GM19467 (cell line): ENCODE measurements around the gene ISLR2.

Experiments used
- ATAC-seq: cut with Tn5 transposase; IDR thresholded peaks from one replicate; pipeline ENCODE4 v1.9.1; 2021; ENCODE audit warnings: mild to moderate bottlenecking, moderate library complexity; ENCODE audit not compliant: unreplicated experiment

ISLR2 gene

DNA sequence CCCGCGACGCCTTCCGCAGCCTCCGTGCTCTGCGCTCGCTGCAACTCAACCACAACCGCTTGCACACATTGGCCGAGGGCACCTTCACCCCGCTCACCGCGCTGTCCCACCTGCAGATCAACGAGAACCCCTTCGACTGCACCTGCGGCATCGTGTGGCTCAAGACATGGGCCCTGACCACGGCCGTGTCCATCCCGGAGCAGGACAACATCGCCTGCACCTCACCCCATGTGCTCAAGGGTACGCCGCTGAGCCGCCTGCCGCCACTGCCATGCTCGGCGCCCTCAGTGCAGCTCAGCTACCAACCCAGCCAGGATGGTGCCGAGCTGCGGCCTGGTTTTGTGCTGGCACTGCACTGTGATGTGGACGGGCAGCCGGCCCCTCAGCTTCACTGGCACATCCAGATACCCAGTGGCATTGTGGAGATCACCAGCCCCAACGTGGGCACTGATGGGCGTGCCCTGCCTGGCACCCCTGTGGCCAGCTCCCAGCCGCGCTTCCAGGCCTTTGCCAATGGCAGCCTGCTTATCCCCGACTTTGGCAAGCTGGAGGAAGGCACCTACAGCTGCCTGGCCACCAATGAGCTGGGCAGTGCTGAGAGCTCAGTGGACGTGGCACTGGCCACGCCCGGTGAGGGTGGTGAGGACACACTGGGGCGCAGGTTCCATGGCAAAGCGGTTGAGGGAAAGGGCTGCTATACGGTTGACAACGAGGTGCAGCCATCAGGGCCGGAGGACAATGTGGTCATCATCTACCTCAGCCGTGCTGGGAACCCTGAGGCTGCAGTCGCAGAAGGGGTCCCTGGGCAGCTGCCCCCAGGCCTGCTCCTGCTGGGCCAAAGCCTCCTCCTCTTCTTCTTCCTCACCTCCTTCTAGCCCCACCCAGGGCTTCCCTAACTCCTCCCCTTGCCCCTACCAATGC is 45.1 kb downstream of the ISLR2 start:
- no peak for ATAC-seq

DNA sequence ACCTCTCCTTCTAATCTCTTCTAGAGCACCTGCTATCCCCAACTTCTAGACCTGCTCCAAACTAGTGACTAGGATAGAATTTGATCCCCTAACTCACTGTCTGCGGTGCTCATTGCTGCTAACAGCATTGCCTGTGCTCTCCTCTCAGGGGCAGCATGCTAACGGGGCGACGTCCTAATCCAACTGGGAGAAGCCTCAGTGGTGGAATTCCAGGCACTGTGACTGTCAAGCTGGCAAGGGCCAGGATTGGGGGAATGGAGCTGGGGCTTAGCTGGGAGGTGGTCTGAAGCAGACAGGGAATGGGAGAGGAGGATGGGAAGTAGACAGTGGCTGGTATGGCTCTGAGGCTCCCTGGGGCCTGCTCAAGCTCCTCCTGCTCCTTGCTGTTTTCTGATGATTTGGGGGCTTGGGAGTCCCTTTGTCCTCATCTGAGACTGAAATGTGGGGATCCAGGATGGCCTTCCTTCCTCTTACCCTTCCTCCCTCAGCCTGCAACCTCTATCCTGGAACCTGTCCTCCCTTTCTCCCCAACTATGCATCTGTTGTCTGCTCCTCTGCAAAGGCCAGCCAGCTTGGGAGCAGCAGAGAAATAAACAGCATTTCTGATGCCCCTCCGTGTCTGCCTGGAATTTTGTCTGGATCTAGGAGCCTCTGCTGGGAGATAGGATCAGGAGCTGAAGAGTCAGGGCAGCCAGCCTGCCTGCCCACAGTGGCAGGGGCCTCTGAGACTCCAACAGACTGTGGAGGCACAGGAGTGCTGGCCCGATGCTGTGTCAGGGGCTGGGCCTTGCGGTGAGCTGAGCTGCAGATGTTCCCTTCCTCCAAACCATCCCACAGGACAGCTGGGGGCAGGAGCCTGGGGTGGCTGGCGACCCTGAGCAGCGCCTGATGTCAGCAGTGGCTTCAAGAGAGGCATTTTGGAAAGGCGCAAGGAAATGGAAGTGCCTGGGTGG is 46.2 kb downstream of the ISLR2 start:
- ATAC-seq: no peak

DNA sequence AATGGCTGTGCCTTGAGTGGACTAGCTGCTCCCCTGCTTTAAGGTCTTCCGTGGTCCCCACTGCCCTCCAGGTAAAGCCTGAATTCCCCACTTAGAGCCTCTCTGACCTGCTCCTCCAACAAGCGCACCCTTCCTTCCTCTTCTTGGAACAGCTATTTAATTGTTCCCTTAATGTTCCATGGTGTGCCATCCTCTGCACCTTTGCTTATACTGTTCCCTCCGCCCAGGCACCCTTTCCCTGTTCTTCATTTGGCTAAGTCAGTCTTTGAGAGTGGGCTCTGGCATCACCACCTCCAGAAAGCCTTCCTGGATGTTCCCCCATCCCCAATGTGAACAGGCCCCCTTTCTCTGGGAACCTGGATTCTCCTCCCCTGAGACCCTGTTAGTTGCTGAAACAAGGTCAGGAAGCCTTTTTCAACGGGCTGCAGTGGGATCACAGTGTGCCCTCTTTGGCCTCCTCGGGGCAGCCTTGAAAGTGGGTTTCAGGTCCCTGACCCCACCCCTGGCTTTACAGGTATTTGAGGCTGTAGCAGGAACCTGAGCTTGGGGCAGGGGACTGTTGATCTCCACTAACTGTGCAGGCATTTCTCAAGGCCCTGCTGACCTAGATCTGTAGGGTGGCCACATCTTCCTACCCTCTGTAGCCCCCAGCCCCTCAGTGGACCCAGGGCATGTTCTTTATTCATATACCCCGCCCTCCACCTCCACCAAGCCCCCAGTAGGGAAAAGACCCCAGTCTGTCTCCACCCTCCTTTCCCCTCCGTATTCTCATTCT is 48.1 kb downstream of the ISLR2 start:
- ATAC-seq: no peak

DNA sequence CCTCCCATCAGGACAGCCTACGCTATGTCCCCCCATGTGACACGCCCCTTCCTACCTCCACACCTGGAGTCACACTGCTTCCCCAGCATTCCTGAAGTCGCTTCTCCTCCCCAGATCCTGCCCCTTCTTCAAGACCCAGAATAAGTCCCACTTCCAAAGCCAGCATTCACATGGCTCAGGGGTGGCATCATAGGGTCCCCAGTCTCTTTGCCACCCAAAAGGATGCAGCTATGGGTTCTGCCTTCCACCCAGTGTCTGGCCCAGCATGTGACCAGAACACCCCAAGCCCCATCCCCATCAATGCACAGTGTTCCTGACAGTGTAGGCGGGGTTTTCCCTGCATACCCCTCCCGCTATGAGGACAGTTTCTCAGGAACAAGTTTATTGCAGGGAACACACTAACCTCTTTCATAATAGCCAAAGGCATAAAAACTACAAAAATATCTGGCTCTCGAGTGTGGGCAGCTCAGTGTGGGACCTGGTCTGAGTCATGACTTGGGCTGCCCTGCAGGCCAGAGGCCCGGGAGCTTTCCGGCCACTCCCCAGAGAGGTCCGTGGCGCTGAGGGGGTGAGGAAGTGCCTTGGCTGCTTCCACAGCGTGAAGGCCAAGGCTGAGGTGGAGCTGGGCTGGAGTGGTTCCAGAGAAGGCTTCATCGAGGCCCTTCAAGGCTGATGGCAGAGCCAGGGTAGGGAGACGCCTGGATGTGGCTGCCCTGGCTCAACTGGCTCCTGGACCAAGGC is 48.9 kb downstream of the ISLR2 start:
- ATAC-seq: no peak

DNA sequence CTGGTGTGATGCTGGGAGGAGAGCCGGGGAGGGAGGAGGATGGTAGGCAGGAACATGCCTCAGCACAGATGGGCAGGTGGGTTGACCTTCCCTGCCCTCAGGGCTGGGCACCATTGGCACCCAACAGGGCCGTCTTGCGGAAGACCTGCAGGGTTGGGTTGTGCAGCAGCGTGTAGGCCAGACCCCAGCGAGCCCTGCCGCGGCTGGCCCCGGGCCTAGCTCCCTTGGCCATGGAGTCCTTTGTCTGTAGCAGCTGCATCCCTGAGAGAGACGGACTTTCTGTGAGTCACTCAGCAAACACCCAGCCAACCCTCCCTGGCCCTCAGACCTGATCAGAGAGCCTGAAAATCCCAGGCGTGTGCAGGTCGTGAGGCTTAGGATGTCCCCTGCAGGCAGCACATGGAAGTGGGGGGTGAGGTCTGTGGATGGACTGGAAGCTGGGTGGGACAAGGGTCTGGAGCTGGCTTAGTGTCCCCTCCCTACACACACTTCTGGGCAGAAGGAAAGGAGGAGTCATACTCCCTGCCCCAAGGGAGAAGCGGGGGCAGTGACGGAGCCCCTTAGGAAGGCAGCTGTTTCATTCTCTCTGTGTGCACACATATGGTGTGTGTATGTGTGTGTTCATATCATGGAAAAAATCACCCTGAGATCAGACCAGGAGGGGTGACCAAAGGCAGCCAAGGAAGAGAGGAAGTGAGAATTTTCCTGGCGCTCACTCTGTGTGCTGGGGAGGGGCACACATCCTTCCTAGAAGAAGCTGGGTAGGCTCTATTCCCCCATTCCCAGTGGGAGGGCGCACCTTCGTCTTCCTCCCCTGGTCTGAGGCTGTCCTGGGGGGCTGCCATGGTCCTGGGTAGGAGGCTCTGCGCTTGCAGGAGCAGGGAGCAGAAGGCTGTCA is 49.8 kb downstream of the ISLR2 start:
- ATAC-seq: no peak

DNA sequence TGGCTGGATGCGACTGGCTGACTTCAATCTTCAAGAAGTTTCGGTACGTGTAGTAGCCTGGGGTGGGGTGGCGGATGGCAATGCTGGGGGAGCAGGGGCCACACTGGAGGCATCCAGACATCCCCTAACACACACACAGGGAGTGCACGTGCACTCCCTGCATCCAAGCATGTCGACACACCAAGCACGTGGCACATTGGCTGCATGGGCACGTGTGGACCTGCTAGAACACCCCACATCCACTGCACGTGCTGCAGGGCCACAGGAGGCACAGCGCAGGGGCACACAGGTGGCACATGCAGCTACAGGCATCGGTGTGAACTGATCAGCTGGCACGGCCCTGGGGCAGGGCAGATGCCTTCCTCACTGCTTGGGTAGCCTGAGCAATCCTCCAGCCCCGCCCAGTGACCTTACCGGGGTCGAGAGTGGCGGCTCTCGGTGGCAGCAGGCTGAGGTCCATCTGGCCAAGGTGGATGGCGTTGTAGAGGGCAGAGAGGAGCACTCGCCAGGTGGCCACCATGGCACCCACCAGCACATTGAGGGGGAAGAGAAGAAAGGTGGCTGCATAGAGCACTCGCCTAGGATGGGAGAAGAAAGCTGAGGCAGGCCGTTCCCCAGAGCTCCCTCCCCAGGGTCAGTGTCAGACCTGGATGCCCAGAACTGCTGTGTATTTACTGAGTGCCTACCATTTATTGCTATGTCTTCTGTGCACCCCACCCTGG is 50.7 kb downstream of the ISLR2 start:
- ATAC-seq: no peak

DNA sequence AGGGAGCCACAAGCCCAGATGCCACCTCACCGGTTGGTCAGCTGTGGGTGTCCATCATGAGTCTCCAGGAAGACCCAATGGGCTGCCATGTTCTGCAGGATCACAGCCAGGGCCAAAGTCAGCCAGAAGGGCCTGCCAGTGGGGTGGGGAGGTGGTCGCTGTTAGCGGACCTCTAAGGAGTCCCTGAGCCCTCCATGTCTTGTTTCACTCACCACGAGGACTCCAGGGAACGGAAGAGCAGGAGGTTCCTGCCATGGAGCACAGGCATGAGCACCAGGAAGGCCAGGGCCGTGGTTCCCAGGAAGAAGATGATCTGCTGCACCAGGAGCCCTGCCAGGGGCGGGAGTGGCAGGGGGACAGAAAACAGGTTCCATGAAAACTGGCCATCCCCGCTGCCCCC is 51.7 kb downstream of the ISLR2 start:
- ATAC-seq: no peak

DNA sequence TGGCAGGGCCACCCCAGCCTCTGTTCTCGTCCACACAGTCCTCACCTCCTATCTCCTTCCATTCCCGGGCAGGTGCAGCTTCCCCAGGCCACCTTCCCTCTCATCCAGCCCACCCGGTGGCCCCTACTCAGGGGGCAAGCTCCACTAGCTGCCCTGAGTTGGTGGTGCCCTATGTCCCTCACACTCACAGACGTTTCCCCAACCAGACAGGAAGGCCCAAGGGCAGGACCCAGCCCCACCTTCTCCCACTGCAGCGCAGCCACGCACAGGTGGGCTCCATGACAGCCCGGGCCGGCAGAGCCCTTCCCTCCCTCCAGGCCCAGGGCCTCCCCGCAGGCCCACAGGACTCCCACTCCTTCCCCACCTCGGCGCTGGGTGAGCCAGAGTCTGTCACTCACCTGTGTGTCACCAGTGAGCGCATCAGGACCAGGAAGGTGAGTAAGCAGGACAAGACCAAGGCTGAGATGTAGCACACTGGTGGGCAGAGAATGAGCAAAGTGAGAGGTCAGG is 54.3 kb downstream of the ISLR2 start:
- no peak for ATAC-seq

DNA sequence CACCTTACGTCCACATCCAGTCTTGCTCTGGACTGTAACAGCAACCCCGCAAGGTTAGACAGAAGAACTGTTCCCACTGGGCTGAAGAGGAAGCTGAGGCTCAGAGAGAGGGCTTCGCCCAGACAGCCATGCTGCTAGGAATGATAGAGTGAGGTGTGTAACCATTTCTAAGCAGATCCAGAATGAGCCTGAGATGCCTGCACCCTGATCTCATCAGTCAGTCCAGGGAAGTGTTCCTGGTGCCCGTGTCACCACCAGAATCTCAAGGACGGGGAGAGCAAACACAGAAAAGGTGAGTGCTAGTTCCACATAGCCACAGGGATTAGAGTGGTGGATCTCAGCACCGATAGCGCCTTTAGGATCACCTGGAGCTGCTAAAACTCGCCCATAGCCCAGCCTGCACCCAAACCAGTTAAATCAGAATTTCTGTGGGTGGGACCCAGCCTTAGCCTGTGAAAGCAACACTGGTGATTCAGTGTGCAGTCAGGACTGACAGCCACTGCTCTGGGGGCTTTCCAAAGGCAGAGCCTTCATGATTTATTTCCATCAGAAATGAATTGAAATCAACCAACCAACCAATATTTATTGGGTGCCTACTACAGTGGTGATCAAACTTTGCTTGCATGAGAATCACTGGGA is 55.4 kb downstream of the ISLR2 start:
- no peak for ATAC-seq
